Breast epithelium (tissue), 4 donors: ENCODE measurements around the gene CHCHD4. TPM values are rescaled to one million over a fixed set of nuclear protein-coding genes. Genes with fewer than 3 reads are reported as not detected.
"Not testable (repeated sequence)": the region's sequence is repeated elsewhere in the genome, so short reads cannot be mapped to it uniquely, and the experiment has no call there.

Experiments used
- DNase-seq, 2 donors: peaks; one replicate each; pipeline ENCODE4 v3.0.0-alpha.2; 2019; ENCODE audit warnings: low spot score in 2 of 2
- H3K27ac ChIP-seq, 2 donors: fragments of 200-600 bp; sonication (generic) in 1 of 2; one replicate each; pipeline ENCODE4 v1.5.1; 2016 to 2019; ENCODE audit warnings: mild to moderate bottlenecking in 1 of 2
- H3K27me3 ChIP-seq, 2 donors: fragments of 200-600 bp; sonication (generic) in 1 of 2; one replicate each; pipeline versions ENCODE4 v1.5.1 to v1.6.0; 2017 to 2019; ENCODE audit warnings: control low read depth in 1 of 2, mild to moderate bottlenecking in 1 of 2
- H3K36me3 ChIP-seq: fragments of 200-600 bp; one replicate; pipeline ENCODE4 v1.5.1; 2019
- H3K4me1 ChIP-seq, 2 donors: fragments of 200-600 bp; sonication (generic); one replicate each; pipeline ENCODE4 v1.5.1; 2016 to 2019; ENCODE audit warnings: control low read depth in 1 of 2
- H3K4me3 ChIP-seq, 3 donors: fragments of 200-600 bp; sonication (generic); 1 replicate in 2 of 3; 2 replicates in 1 of 3; pipeline ENCODE4 v1.5.1; 2016 to 2019; ENCODE audit warnings: mild to moderate bottlenecking in 3 of 3, moderate library complexity in 2 of 3
- H3K9me3 ChIP-seq, 2 donors: fragments of 200-600 bp; sonication (generic) in 1 of 2; one replicate each; pipeline ENCODE4 v1.5.1; 2016 to 2019; ENCODE audit warnings: control low read depth in 1 of 2
- POLR2A ChIP-seq: fragments of 450-650 bp; IDR thresholded peaks from one replicate; pipeline ENCODE4 v1.6.1; 2016; ENCODE audit warnings: antibody characterized with exemption, mild to moderate bottlenecking, moderate library complexity
- POLR2AphosphoS5 ChIP-seq, 3 donors: sonication (generic); formaldehyde crosslinking; IDR thresholded peaks; one replicate each; pipeline ENCODE4 v1.6.1; 2017; ENCODE audit warnings: antibody characterized with exemption in 3 of 3
- intact Hi-C: fragments of 100-400 bp; cut with DNase I; formaldehyde crosslinking; loops from one replicate; pipeline ENCODE4 v1.15.1; 2023; ENCODE audit warnings: low total_unique reads
- total RNA-seq, 3 donors: library from RNA; depleted of rRNA; stranded (reverse); fragments of >200 nt; gene quantifications; one replicate each; pipeline ENCODE4 v1.1.0, GENCODE V29; 2016
- TF ChIP-seq, protein P1 (sequence below), 3 donors: fragments of 450-650 bp; IDR thresholded peaks; one replicate each; pipeline ENCODE4 v1.5.1; 2016 to 2017; ENCODE audit warnings: antibody characterized with exemption in 3 of 3, mild to moderate bottlenecking in 3 of 3, moderate library complexity in 3 of 3

Gene CHCHD4
- total RNA-seq, 3 donors from 2014 or later, result 15.1 to 19.9 (median 17.9) TPM

DNA sequence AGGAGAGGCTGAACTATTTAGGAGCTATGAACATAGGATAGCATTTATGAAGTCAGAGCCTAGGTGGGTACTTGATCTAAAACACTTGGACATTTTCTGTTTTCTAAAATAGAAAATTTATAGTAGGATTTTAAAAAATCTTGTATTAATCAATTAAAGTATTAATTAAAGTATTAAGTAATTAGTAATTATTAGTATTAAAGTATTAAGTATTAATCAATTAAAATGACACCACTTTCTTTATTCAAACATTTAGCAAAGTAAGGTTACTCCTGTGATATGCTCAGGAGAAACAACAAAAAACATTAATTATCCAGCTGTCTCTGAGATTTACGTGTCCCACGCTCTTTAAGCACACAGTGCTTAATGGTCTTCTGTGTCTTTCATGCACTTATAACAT lies 32.2 kb downstream of the CHCHD4 start:
- intact Hi-C loops, result no loop called here
- Histone ChIP-seq H3K36me3 (no peaks in the 10 kb centered on the region), H3K9me3 (peaks cover 0 to 7% of the 10 kb centered on the region in 2 donors), H3K4me1 (no peaks in the 10 kb centered on the region), H3K27ac (no peak overlapping the region), H3K4me3 (no peak overlapping the region), H3K27me3 (no peaks in the 10 kb centered on the region)
- no peak for DNase-seq
- TF ChIP-seq, protein P1, sequence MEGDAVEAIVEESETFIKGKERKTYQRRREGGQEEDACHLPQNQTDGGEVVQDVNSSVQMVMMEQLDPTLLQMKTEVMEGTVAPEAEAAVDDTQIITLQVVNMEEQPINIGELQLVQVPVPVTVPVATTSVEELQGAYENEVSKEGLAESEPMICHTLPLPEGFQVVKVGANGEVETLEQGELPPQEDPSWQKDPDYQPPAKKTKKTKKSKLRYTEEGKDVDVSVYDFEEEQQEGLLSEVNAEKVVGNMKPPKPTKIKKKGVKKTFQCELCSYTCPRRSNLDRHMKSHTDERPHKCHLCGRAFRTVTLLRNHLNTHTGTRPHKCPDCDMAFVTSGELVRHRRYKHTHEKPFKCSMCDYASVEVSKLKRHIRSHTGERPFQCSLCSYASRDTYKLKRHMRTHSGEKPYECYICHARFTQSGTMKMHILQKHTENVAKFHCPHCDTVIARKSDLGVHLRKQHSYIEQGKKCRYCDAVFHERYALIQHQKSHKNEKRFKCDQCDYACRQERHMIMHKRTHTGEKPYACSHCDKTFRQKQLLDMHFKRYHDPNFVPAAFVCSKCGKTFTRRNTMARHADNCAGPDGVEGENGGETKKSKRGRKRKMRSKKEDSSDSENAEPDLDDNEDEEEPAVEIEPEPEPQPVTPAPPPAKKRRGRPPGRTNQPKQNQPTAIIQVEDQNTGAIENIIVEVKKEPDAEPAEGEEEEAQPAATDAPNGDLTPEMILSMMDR (IDR thresholded peaks at IDR 0.05), result no peak
- TF ChIP-seq POLR2AphosphoS5 (IDR thresholded peaks at IDR 0.05) (no peak), POLR2A (no peak)

DNA sequence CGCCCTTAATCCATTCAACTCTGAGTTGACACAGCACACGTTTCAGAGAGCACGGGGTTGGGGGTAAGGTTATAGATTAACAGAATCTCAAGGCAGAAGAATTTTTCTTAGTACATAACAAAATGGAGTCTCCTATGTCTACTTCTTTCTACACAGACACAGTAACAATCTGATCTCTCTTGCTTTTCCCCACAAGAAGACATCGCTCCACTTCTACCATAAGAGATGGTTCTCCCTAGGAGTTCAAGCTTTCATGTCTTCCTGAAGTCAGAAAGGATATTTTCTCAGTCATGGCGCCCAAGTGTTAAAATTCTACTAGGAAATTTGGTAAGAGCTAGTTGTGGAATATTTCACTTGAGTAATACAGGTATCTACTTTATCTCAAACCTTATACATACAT lies 32.7 kb downstream of the CHCHD4 start:
- H3K27ac ChIP-seq, H3K9me3 ChIP-seq, DNase-seq, H3K27me3 ChIP-seq, intact Hi-C loops, H3K4me1 ChIP-seq, H3K4me3 ChIP-seq, H3K36me3 ChIP-seq: not testable (repeated sequence)

DNA sequence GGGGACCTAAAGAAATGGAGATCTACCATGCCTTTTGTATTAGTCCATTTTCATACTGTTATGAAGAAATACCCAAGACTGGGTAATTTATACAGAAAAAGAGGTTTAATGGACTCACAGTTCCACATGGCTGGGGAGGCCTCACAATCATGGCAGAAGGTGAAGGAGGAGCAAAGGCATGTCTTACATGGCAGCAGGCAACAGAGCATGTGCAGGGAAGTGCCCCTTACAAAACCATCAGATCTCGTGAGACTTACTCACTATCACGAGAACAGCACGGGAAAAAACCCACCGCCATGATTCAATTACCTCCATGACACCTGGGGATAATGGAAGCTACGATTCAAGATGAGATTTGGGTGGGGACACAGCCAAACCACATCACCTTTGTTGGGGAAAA lies 37.2 kb downstream of the CHCHD4 start:
- H3K27me3 ChIP-seq, H3K4me1 ChIP-seq, H3K36me3 ChIP-seq, intact Hi-C loops, H3K27ac ChIP-seq, DNase-seq, H3K4me3 ChIP-seq, H3K9me3 ChIP-seq: not testable (repeated sequence)

DNA sequence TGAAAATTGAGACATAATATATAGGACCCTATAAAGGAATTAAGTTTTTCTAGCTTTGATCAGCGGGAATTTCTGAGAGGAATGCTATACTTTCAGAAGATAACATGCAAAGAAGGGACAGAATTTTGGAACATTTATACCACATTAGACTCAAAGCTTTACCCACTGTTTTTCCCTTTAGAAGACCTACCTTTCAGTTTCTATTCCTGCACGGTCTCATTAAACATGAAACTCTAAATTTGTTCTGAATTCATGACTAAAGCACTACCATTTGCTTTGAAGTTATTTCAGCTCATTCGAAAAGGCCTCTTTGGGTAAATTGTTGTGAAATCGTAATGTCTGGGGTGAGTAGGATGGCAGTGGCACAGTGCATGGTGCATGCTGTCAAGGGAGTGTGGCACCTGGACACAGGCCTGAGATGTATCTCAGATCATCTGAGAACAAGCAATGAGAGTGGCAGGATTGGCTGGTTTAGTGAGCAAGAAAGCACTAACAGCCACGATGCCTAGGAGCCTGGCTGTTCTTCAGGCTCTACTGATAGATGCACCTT lies 42.5 kb downstream of the CHCHD4 start:
- Histone ChIP-seq H3K36me3 (no peaks in the 10 kb centered on the region), H3K4me1 (no peaks in the 10 kb centered on the region), H3K27me3 (no peaks in the 10 kb centered on the region), H3K9me3 (peaks cover 0 to 2% of the 10 kb centered on the region in 2 donors), H3K4me3 (no peak overlapping the region), H3K27ac (no peak overlapping the region)
- no peak for DNase-seq
- TF ChIP-seq, protein P1 (IDR thresholded peaks at IDR 0.05), result no peak
- TF ChIP-seq POLR2A (no peak), POLR2AphosphoS5 (IDR thresholded peaks at IDR 0.05) (no peak)
- intact Hi-C loops, result no loop called here

DNA sequence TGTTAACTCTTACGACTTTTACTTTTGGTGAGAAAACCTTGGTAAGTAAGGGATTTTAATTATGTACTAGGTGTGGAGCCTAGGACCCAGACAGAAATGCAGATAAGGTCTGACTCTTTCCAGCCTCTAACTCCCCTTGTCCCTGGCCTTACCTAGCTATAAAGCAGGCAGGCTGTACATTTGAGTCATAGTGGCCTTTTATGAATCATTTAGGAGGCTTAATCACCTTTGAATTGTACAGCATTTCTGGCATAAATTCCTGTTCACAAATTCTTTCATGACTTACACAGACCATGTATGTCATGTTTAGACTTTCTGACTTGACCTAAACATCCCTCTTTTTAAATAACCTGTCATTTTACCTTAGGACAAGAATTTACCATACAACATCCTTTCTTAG lies 47.4 kb downstream of the CHCHD4 start:
- Histone ChIP-seq H3K27ac (no peak overlapping the region), H3K9me3 (peaks cover 0 to 2% of the 10 kb centered on the region in 2 donors), H3K27me3 (no peaks in the 10 kb centered on the region), H3K36me3 (no peaks in the 10 kb centered on the region), H3K4me3 (no peak overlapping the region), H3K4me1 (no peaks in the 10 kb centered on the region)
- no peak for TF ChIP-seq POLR2A
- TF ChIP-seq, protein P1 (IDR thresholded peaks at IDR 0.05), result no peak
- TF ChIP-seq POLR2AphosphoS5 (IDR thresholded peaks at IDR 0.05), result no peak
- DNase-seq, result no peak
- intact Hi-C loops, result no loop called here

DNA sequence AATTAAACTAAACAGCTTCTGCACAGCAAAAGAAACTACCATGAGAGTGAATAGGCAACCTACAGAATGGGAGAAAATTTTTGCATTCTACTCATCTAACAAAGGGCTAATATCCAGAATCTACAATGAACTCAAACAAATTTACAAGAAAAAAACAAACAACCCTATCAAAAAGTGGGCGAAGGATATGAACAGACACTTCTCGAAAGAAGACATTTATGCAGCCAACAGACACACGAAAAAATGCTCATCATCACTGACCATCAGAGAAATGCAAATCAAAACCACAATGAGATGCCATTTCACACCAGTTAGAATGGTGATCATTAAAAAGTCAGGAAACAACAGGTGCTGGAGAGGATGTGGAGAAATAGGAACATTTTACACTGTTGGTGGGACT lies 49.4 kb downstream of the CHCHD4 start:
- H3K9me3 ChIP-seq, H3K27ac ChIP-seq, H3K4me1 ChIP-seq, DNase-seq, H3K4me3 ChIP-seq, intact Hi-C loops, H3K36me3 ChIP-seq, H3K27me3 ChIP-seq: not testable (repeated sequence)

DNA sequence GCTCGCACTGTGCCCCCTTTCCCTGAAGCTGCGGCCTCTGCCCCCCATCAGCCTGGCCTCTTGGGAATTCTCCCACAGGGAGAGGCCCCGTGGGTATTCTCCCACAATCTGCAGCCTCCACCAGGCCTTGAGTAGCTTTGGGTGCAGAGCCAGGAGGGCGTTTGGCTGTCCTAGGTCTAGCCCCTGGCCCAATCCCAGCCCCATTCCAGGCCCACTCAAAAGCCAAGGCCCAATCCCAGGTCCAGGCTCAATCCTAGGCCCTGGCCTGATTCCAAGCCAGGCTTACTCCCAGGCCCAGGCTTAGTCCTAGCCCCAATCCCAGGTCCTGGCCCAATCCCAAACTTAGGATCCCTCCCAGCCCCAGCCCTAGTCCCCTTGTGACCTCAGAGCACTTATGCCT lies 59.8 kb downstream of the CHCHD4 start:
- no peak for TF ChIP-seq POLR2AphosphoS5 (IDR thresholded peaks at IDR 0.05)
- no peak for TF ChIP-seq POLR2A
- H3K27ac ChIP-seq, result no peak overlapping the region

More for the DNA sequence above, 59.8 kb downstream of the CHCHD4 start:
- no peaks in the 10 kb centered on the region for H3K36me3 ChIP-seq
- no peaks in the 10 kb centered on the region for H3K27me3 ChIP-seq
- no peak overlapping the region for H3K4me3 ChIP-seq
- no peaks in the 10 kb centered on the region for H3K9me3 ChIP-seq
- H3K4me1 ChIP-seq, result no peaks in the 10 kb centered on the region
- no peak for DNase-seq
- intact Hi-C loops, result no loop called here
